Calu3 (cell line): Measurements from ENCODE around the gene LRP6. TPM values are rescaled to one million over a fixed set of nuclear protein-coding genes. Genes with fewer than 3 reads are reported as not detected.

Experiments used
- BruUV-seq: library from RNA; stranded (reverse); fragments of 400-500 nt; replicated peaks from 2 replicates; lab custom pipeline; 2021; lab: Mats Ljungman, UMichigan
- CTCF ChIA-PET: fragments of 300-600 bp; sonication (Branson Sonifier 250); formaldehyde crosslinking; loops from one replicate; lab custom pipeline; 2022; ENCODE audit warnings: antibody characterized with exemption; lab: Charles Lee
- DNase-seq: peaks from one replicate; pipeline ENCODE4 v3.0.0; 2022
- H3K27ac Mint-ChIP-seq: one replicate; pipeline ENCODE4 v1.8.0; 2022; ENCODE audit warnings: mixed read lengths; ENCODE audit not compliant: unreplicated experiment
- H3K27me3 Mint-ChIP-seq: one replicate; pipeline ENCODE4 v1.8.0; 2022; ENCODE audit warnings: mixed read lengths; ENCODE audit not compliant: unreplicated experiment
- H3K36me3 Mint-ChIP-seq: one replicate; pipeline ENCODE4 v1.8.0; 2022; ENCODE audit warnings: mild to moderate bottlenecking, moderate library complexity, mixed read lengths; ENCODE audit not compliant: insufficient read depth, unreplicated experiment
- H3K4me1 Mint-ChIP-seq: one replicate; pipeline ENCODE4 v1.8.0; 2022; ENCODE audit warnings: mild to moderate bottlenecking, low read depth, mixed read lengths; ENCODE audit not compliant: unreplicated experiment
- H3K4me3 Mint-ChIP-seq: one replicate; pipeline ENCODE4 v1.8.0; 2022; ENCODE audit warnings: mild to moderate bottlenecking, low read depth, moderate library complexity, mixed read lengths; ENCODE audit not compliant: unreplicated experiment
- H3K9me3 Mint-ChIP-seq: one replicate; pipeline ENCODE4 v1.8.0; 2022; ENCODE audit warnings: low read depth, mixed read lengths; ENCODE audit not compliant: unreplicated experiment
- CTCF ChIP-seq: fragments of 200-600 bp; IDR thresholded peaks from one replicate; pipeline ENCODE4 v1.8.0; 2022; ENCODE audit warnings: antibody characterized with exemption; ENCODE audit not compliant: unreplicated experiment
- intact Hi-C: fragments of 100-400 bp; cut with micrococcal nuclease; formaldehyde crosslinking; loops from one replicate; pipeline ENCODE4 v1.10.0; 2022; ENCODE audit not compliant: unreplicated experiment
- total RNA-seq: library from RNA; stranded (reverse); gene quantifications from 2 replicates; pipeline ENCODE4 v1.2.3, GENCODE V29; 2022

The LRP6 gene
- total RNA-seq, 1 experiment from 2014 or later, result 74.8 TPM

DNA sequence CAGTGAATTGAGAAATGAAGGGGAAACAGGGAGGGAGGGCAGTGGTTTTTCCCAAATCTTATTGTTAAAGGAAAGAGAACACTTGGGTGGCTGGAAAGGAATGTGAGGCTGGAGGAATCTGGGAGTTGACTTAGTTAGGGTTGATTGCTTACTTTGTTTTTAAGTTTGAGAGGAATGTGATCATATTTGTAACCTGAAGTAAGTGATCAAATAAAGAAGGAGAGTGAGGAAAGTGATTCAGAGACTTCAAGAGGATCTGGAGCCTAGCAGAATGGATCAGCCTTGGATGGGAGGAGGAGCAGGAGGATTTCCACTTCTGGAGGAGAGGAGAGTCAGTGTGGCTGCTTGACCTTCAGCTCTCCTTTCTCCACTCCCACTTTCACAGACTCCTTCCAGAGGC is 6.0 kb upstream of the LRP6 start:
- intact Hi-C loops, result no loop called here
- no peaks in the 10 kb centered on the region for H3K27me3 Mint-ChIP-seq
- peaks cover 26% of the 10 kb centered on the region for H3K4me1 Mint-ChIP-seq
- no peak overlapping the region for H3K4me3 Mint-ChIP-seq
- no peak for DNase-seq
- no peak overlapping the region for H3K27ac Mint-ChIP-seq
- no peak for TF ChIP-seq CTCF
- no TSS peak for BruUV-seq
- CTCF ChIA-PET, result no interaction called here
- peaks cover 3% of the 10 kb centered on the region for H3K36me3 Mint-ChIP-seq
- peaks cover 3% of the 10 kb centered on the region for H3K9me3 Mint-ChIP-seq

DNA sequence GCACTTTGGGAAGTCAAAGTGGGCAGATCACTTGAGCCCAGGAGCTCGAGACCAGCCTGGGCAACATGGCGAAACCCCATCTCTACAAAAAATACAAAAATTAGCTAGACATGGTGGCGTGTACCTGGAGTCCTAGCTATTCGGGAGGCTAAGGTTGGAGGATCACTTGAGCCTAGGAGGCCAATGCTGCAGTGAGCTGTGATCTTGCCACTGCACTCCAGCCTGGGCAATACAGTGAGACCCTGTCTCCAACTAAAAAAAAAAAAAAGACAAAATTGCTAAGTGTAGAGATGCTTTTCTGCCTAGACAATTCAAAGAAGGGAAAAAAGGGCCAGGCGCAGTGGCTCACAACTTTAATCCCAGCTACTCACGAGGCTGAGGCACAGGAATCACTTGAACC is 3.4 kb upstream of the LRP6 start:
- Mint-ChIP-seq H3K36me3 (peaks cover 29% of the 10 kb centered on the region), H3K9me3 (no peaks in the 10 kb centered on the region), H3K27ac (no peak overlapping the region), H3K4me3 (no peak overlapping the region), H3K4me1 (peaks cover 26% of the 10 kb centered on the region), H3K27me3 (no peaks in the 10 kb centered on the region)
- BruUV-seq, result no TSS peak
- intact Hi-C loops, result no loop called here
- no peak for DNase-seq
- CTCF ChIA-PET, result interaction anchor here (0.6 kb wide), 1 partner anchor 18 kb away, joined by 5 read pairs; no protein-coding TSS in a partner anchor
- no peak for TF ChIP-seq CTCF

GRCh38 chr12:12267742-12268200 is 927 bp upstream of the LRP6 start:
- Mint-ChIP-seq H3K4me3 (peak overlapping the region; percentile 92), H3K9me3 (no peaks in the 10 kb centered on the region), H3K27me3 (no peaks in the 10 kb centered on the region), H3K4me1 (peaks cover 27% of the 10 kb centered on the region), H3K36me3 (peaks cover 32% of the 10 kb centered on the region), H3K27ac (peak overlapping the region; percentile 97)
- DNase-seq, result no peak
- no TSS peak for BruUV-seq
- intact Hi-C loops, result loop anchor here (5.0 to 10.0 kb wide), 4 partner anchors 55 to 185 kb away; no protein-coding TSS in a partner anchor
- CTCF ChIA-PET, result interaction anchor here (0.6 to 2.1 kb wide), 2 partner anchors 27 to 388 kb away, joined by 4 to 5 read pairs; no protein-coding TSS in a partner anchor
- TF ChIP-seq CTCF, result no peak

- H3K4me1 Mint-ChIP-seq, result peaks cover 28% of the 10 kb centered on the region
- BruUV-seq, result no TSS peak
- DNase-seq, result no peak
- H3K27ac Mint-ChIP-seq, result peak overlapping the region; percentile 97
- intact Hi-C loops, result loop anchor here (5.0 to 10.0 kb wide), 4 partner anchors 54 to 184 kb away; no protein-coding TSS in a partner anchor
- no peaks in the 10 kb centered on the region for H3K9me3 Mint-ChIP-seq
- TF ChIP-seq CTCF, result no peak
- H3K36me3 Mint-ChIP-seq, result peaks cover 32% of the 10 kb centered on the region
- CTCF ChIA-PET, result interaction anchor here (0.7 to 2.1 kb wide), 6 partner anchors 26 to 185 kb away, joined by 3 to 8 read pairs (median 4); no protein-coding TSS in a partner anchor
- H3K4me3 Mint-ChIP-seq, result peak overlapping the region; percentile 92
- no peaks in the 10 kb centered on the region for H3K27me3 Mint-ChIP-seq
These were observed 413 bp downstream of the LRP6 start for GRCh38 chr12:12266389-12266872.
